Measurements from ENCODE around the gene DTWD1.

GRCh38 chr15:49664716-49665115, 43.9 kb downstream of the DTWD1 start:
- TF ChIP-seq FOXA1 (IDR thresholded peaks at IDR 0.05; ENCODE audit: borderline replicate concordance) (no peak), CTCF (IDR thresholded peaks at IDR 0.05 in 2 of 3, conservative IDR thresholded peaks at IDR 0.05 in 1 of 3; ENCODE audit: insufficient read depth in 2 of 3, low read depth in 1 of 3, low read length in 3 of 3) (no peak)
